ENCODE data around the gene HDAC4.

Gene HDAC4

DNA sequence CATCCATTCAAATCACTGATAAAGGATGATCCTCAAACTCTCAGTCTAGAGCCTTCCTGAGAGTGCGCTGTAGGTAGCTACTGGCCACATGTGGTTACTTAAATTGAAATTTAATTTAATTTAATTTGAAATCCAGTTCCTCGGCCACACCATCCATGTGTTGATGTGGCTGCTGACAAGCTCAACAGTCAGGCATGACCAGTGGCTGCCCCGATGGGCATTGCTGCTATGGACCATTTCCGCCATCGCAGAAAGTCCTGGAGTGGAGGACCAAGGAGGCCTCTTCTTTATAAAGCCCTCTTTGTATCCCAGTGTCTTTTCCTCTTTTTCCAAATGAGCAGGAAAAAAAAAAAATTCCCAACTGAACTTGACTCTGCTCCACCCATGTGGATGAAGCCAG is 100.6 kb downstream of the HDAC4 start:
- TF ChIP-seq, protein P1, sequence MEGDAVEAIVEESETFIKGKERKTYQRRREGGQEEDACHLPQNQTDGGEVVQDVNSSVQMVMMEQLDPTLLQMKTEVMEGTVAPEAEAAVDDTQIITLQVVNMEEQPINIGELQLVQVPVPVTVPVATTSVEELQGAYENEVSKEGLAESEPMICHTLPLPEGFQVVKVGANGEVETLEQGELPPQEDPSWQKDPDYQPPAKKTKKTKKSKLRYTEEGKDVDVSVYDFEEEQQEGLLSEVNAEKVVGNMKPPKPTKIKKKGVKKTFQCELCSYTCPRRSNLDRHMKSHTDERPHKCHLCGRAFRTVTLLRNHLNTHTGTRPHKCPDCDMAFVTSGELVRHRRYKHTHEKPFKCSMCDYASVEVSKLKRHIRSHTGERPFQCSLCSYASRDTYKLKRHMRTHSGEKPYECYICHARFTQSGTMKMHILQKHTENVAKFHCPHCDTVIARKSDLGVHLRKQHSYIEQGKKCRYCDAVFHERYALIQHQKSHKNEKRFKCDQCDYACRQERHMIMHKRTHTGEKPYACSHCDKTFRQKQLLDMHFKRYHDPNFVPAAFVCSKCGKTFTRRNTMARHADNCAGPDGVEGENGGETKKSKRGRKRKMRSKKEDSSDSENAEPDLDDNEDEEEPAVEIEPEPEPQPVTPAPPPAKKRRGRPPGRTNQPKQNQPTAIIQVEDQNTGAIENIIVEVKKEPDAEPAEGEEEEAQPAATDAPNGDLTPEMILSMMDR (IDR thresholded peaks at IDR 0.05; ENCODE audit: control insufficient read depth, insufficient read depth, low read depth, low read length, missing control alignments) = no peak
- no peak for DNase-seq (ENCODE audit: low read depth)
- no peak overlapping the region for H3K4me3 ChIP-seq (ENCODE audit: control insufficient read depth, low read depth, low read length)

DNA sequence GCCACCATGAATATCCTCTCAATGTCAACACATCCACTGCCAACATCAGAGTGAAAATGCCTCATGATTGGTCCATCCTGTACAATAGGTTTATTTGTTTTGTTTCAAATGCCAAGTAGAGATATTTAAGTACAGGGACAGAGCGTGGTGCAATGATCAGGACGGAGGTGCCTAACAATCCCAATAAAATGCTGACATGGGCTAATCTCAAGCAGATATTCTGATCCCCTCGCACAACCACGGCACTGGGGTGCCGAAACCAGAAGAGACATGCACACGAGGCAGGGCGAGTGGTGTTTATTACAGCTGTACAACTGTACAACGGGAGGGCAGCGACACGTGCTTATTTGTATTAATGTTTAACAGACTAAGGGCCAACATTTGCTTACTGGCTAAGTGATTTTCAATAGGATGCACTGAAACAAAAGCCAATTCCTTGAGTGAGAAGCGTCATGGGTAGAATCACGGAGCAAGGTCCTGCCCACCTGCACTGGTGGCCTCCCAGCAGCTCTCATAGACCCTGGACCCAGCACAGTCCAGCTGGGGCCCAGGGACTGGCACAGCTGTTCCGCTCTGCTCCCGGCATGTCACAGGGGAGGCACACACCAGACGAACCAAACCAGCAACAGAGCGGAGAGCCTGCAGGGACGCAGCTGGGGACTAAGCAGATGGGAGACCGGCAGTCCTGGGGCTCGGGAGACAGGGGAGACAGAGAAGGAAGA is 101.4 kb downstream of the HDAC4 start:
- TF ChIP-seq, protein P1 (IDR thresholded peaks at IDR 0.05; ENCODE audit: control insufficient read depth, insufficient read depth, low read depth, low read length, missing control alignments) = no peak
- DNase-seq (ENCODE audit: low read depth) = no peak
- H3K4me3 ChIP-seq (ENCODE audit: control insufficient read depth, low read depth, low read length) = no peak overlapping the region

DNA sequence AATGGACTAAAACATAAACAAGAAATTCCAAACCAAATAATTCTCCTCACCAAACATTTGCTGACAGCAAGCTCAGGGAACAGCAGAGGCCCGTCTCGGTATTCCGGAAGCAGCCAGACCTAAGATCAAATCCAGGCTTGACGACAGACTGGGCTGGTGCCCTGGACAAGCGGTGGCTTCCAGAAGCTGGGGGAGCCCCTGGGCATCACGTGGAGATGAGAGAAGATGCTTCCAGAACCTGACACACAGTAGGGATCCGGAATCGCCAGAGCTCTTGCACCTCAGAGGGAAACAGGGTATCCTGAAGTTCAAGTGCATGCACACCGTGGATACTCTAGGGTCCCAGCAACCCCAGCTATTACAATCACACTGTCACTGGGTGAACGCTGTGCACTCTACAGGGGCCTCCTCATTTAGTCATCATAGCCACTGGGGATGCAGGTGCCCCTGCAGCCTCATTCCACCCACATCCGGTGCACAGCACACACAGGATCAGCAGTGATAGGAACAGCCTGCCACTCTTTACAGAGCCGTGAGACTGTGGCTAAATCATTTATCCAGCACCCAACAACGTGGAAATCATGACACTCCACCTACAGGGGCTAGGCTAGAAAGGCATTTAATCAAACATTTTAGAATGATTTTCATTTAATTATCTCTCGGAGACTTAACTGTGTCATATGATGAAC is 102.6 kb downstream of the HDAC4 start:
- H3K4me3 ChIP-seq (ENCODE audit: control insufficient read depth, low read depth, low read length) = no peak overlapping the region
- DNase-seq (ENCODE audit: low read depth) = no peak
- TF ChIP-seq, protein P1 (IDR thresholded peaks at IDR 0.05; ENCODE audit: control insufficient read depth, insufficient read depth, low read depth, low read length, missing control alignments) = no peak

DNA sequence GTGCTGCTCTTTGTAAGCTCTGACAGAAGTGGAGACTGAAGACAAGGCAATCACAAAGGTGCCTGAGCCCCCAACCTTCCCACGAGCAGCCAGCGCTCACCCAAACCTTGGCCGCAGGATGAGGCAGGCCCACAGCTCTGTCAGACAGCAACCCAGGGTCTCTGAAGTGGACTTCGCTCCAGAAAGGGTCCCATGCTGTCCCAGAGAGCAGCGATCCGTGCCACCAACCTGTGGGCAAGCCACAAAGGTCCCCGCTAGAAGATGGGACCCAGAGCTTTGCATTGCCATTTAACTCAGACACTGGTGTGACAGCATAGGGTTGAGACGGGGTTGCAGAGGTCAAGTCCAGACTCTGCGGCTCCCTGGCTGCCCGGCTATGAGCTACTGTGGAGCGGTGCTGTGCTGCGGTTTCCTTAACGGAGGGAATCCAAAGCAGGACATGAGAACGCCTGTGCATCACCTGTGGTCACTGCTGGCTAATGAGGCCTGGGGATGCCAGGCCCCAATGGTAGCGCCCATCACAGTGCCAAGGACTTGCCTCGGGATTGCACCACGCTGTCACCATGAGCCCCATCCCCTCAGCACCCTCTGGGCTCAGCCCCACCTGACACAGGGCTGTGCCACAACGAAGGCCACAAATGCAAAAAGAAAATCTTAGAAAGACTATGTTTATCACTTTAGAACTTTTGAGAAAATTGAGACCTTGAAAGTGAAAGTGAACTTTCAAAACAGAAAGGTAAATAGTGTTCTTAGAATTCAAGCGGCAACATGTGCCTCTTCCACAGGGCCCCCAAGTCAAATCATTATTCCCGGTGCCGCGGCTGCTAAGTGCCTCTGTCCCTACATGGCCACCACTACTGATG is 103.4 kb downstream of the HDAC4 start:
- TF ChIP-seq, protein P1 (IDR thresholded peaks at IDR 0.05; ENCODE audit: control insufficient read depth, insufficient read depth, low read depth, low read length, missing control alignments) = no peak
- no peak for DNase-seq (ENCODE audit: low read depth)
- no peak overlapping the region for H3K4me3 ChIP-seq (ENCODE audit: control insufficient read depth, low read depth, low read length)

DNA sequence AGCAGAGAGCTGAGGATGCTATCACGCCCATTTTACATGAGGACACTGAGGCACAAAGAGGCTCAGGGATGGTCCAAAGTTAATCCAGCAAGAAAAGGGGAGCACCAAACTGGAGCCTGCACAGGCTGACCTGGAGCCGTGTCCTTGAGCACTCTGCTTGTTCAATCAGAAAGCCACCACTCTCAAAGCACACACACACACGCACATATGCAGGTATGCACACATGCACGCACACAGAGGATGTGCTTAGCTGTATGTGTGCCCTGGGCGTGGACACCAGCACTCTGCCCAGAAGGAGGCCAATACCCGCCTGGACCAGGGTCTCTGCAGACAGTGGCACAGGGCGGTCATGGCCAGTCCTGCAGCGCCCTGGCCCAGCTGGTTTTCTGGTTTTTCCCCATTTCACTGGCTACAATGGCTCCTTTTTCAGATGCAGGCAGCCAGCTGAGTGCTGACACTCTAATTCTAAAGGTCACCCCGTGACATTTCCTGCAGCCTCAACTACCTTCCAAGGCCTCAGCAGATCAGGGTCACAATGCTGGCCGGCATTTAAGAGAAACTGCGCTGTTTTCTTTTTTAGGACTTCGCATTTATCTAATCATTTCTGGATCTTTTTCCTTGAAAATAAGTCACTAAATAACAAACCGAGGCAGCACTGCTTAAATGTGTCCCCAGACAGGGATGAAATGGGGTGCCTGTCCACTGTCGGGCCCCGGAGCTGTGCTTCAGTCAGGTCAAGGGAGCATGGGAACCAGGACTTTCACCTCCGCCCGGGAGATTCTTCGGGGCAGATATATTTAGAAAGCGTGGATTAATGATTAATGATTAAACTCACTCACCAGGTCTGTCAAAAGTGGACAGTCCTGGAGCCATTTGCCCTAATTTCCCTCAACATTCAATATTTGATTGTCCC is 104.5 kb downstream of the HDAC4 start:
- H3K4me3 ChIP-seq (ENCODE audit: control insufficient read depth, low read depth, low read length) = no peak overlapping the region
- DNase-seq (ENCODE audit: low read depth) = no peak
- TF ChIP-seq, protein P1 (IDR thresholded peaks at IDR 0.05; ENCODE audit: control insufficient read depth, insufficient read depth, low read depth, low read length, missing control alignments) = no peak

Measured in AG09309 (cell line).